Transverse colon (tissue), 4 donors: Measurements from ENCODE around the gene MFAP3L. TPM values are rescaled to one million over a fixed set of nuclear protein-coding genes. Genes with fewer than 3 reads are reported as not detected.

Experiments used
- DNase-seq: peaks from one replicate; pipeline ENCODE4 v3.0.0-alpha.2; 2019
- H3K27ac ChIP-seq, 4 donors: fragments of 200-600 bp; sonication (generic); 2 replicates each; pipeline ENCODE4 v1.5.1; 2016 to 2018; ENCODE audit warnings: inconsistent platforms in 4 of 4
- H3K27me3 ChIP-seq: fragments of 200-600 bp; sonication (generic); 2 replicates; pipeline ENCODE4 v1.5.1; 2017; ENCODE audit warnings: inconsistent platforms
- H3K36me3 ChIP-seq, 4 donors: fragments of 200-600 bp; sonication (generic); 2 replicates each; pipeline ENCODE4 v1.5.1; 2017 to 2019; ENCODE audit warnings: inconsistent platforms in 4 of 4
- H3K4me1 ChIP-seq, 4 donors: fragments of 200-600 bp; sonication (generic); 2 replicates each; pipeline ENCODE4 v1.5.1; 2017 to 2020; ENCODE audit warnings: inconsistent platforms in 4 of 4
- H3K4me3 ChIP-seq, 4 donors: fragments of 200-600 bp; sonication (generic); 1 replicate in 1 of 4; 2 replicates in 3 of 4; pipeline versions ENCODE4 v1.5.1 to v1.6.1; 2017 to 2019; ENCODE audit warnings: inconsistent platforms in 4 of 4
- H3K9me3 ChIP-seq, 2 donors: fragments of 200-600 bp; sonication (generic); 2 replicates each; pipeline ENCODE4 v1.5.1; 2017 to 2019; ENCODE audit warnings: inconsistent platforms in 2 of 2
- EP300 ChIP-seq: sonication (generic); formaldehyde crosslinking; IDR thresholded peaks from one replicate; pipeline ENCODE4 v1.6.1; 2017; ENCODE audit warnings: antibody characterized with exemption, low read depth
- POLR2A ChIP-seq: fragments of 450-650 bp; IDR thresholded peaks from one replicate; pipeline ENCODE4 v1.6.1; 2016; ENCODE audit warnings: antibody characterized with exemption, mild to moderate bottlenecking, moderate library complexity
- POLR2AphosphoS5 ChIP-seq, 3 donors: sonication (generic); formaldehyde crosslinking; IDR thresholded peaks; one replicate each; pipeline ENCODE4 v1.6.1; 2016; ENCODE audit warnings: antibody characterized with exemption in 3 of 3
- WGBS, 2 donors: methylation state at CpG; one replicate each; pipeline ENCODE4 v1.1.5; 2018; ENCODE audit warnings: low coverage in 1 of 2; 5-methylcytosine and 5-hydroxymethylcytosine counted together
- in situ Hi-C, 4 donors: fragments of 200-750 bp; cut with MboI; loops; one replicate each; pipeline versions ENCODE4 v1.15.0 to v1.15.1; 2017; ENCODE audit warnings: low sequenced_read_pairs in 3 of 4, low pct_ligation_motif_present in 1 of 4, low pct_unique_long_range_greater_than_20kb in 1 of 4
- intact Hi-C: fragments of 100-400 bp; cut with DNase I; formaldehyde crosslinking; loops from one replicate; pipeline ENCODE4 v1.15.1; 2023; ENCODE audit warnings: low total_unique reads
- total RNA-seq, 4 donors: library from RNA; depleted of rRNA; stranded (reverse); fragments of >200 nt; gene quantifications; one replicate each; pipeline ENCODE4 v1.1.0, GENCODE V29; 2016
- TF ChIP-seq, protein P1 (sequence below), 5 experiments: fragments of 200-600 bp in 3 of 5; fragments of 450-650 bp in 2 of 5; sonication (generic) in 3 of 5; IDR thresholded peaks; 1 replicate in 2 of 5; 2 replicates in 3 of 5; pipeline ENCODE4 v1.5.1; 2016 to 2017; ENCODE audit warnings: antibody characterized with exemption in 5 of 5, inconsistent platforms in 3 of 5, mild to moderate bottlenecking in 2 of 5, moderate library complexity in 1 of 5

MFAP3L gene
- total RNA-seq, 4 donors from 2014 or later, result 0.60 to 25.4 (median 3.6) TPM

DNA sequence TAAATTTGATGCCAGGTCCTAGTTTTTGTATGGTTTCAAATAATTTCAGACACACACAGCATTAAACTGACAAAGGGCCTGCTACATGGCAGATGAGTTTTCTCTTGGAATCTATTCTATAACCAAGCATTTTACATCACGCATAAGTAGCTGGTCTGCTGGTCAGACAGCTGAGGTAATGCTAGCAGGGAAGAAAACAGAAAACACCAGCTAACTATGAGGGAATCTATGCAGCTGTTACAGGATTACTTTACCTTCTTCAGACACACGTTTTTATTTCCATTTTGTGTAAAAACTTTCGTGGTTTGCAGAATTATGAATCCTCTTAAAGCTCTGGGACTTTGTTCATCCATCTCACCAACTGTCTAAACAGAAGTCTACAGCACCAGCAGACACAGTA lies 42.0 kb downstream of the MFAP3L start:
- in situ Hi-C loops, result no loop called here
- intact Hi-C loops, result no loop called here
- Histone ChIP-seq H3K4me1 (no peaks in the 10 kb centered on the region), H3K4me3 (no peak overlapping the region), H3K27me3 (no peaks in the 10 kb centered on the region), H3K27ac (no peak overlapping the region), H3K36me3 (no peaks in the 10 kb centered on the region), H3K9me3 (no peaks in the 10 kb centered on the region)
- TF ChIP-seq, protein P1, sequence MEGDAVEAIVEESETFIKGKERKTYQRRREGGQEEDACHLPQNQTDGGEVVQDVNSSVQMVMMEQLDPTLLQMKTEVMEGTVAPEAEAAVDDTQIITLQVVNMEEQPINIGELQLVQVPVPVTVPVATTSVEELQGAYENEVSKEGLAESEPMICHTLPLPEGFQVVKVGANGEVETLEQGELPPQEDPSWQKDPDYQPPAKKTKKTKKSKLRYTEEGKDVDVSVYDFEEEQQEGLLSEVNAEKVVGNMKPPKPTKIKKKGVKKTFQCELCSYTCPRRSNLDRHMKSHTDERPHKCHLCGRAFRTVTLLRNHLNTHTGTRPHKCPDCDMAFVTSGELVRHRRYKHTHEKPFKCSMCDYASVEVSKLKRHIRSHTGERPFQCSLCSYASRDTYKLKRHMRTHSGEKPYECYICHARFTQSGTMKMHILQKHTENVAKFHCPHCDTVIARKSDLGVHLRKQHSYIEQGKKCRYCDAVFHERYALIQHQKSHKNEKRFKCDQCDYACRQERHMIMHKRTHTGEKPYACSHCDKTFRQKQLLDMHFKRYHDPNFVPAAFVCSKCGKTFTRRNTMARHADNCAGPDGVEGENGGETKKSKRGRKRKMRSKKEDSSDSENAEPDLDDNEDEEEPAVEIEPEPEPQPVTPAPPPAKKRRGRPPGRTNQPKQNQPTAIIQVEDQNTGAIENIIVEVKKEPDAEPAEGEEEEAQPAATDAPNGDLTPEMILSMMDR (IDR thresholded peaks at IDR 0.05), result no peak
- no peak for TF ChIP-seq EP300
- TF ChIP-seq POLR2A, result no peak
- no peak for TF ChIP-seq POLR2AphosphoS5 (IDR thresholded peaks at IDR 0.05)
- 34 to 64% methylated on average over 2 to 3 of the region's 3 CpGs for WGBS, 2 donors
- DNase-seq, result no peak

DNA sequence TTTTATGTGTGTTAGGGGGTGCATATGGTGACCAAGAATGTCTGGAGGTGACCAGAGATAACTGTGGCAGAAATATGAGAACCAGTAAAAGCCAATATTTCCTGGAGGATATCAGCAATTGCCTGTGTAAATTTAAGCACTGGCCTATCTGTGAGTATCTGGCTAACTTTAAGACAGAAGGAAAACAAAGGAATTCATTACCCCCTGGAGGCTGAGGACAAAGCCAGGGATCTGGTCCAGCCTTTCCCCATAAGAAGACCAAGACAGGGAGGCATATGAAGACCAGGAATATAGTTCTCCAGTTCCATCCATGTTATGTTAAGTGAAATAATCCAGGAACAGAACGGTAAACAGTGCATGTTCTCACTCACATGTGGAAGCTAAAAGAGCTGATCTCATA lies 49.2 kb downstream of the MFAP3L start:
- WGBS, 2 donors, result 78 to 80% methylated on average over 1 of the region's 1 CpG
- in situ Hi-C loops (no loop called here), intact Hi-C loops (no loop called here)
- TF ChIP-seq POLR2AphosphoS5 (IDR thresholded peaks at IDR 0.05) (no peak), EP300 (no peak), POLR2A (no peak)
- TF ChIP-seq, protein P1 (IDR thresholded peaks at IDR 0.05), result no peak
- no peaks in the 10 kb centered on the region for H3K9me3 ChIP-seq
- no peaks in the 10 kb centered on the region for H3K27me3 ChIP-seq
- no peak overlapping the region for H3K4me3 ChIP-seq
- H3K4me1 ChIP-seq, result no peaks in the 10 kb centered on the region
- H3K36me3 ChIP-seq, result no peaks in the 10 kb centered on the region
- H3K27ac ChIP-seq, result no peak overlapping the region
- no peak for DNase-seq

DNA sequence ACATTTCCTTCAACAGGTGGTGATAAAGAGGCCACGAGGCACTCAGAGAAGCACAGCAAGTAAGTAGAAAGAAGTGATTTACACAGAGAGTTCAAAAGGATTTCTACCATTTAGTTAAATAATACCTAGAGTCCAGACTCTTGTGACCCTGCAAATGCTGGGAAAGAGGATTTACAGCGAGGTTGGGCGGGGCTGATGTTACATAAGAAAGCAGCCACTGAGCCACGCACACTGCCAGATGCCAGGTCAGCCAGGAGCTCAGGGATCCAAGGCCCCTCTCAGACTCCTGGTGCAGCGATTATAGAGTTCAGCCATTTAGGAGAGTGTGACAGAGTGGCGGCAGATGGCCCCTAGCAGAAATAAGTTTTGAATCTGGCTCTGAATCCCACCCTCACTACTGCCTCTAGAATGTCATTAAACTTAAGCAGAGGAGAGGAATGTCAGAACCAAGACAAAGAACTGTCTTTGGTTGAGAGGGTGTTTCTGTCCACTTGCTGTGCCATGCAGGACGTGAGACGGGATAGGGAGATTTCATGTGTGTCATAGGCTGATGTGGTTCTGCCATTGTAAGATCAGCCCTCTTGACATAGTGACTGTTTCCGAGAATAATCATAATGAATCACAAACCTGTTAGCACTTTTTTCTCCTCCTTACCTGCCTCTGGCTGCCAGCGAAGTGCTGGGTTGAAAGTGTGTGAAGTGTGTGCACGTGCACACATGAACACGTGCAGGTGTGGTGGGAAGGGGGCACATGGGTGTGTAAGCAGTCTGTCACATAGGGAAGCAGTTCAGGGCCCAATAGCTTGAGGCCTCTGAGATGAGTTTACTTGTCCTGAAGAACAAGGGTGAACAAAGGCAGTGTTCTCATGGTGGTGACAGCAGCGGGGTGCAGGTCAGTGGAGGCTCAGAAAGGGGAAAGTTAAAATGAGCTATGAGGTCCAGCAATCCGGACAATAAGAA lies 50.1 kb downstream of the MFAP3L start:
- in situ Hi-C loops, result no loop called here
- DNase-seq, result peak; percentile 55

DNA sequence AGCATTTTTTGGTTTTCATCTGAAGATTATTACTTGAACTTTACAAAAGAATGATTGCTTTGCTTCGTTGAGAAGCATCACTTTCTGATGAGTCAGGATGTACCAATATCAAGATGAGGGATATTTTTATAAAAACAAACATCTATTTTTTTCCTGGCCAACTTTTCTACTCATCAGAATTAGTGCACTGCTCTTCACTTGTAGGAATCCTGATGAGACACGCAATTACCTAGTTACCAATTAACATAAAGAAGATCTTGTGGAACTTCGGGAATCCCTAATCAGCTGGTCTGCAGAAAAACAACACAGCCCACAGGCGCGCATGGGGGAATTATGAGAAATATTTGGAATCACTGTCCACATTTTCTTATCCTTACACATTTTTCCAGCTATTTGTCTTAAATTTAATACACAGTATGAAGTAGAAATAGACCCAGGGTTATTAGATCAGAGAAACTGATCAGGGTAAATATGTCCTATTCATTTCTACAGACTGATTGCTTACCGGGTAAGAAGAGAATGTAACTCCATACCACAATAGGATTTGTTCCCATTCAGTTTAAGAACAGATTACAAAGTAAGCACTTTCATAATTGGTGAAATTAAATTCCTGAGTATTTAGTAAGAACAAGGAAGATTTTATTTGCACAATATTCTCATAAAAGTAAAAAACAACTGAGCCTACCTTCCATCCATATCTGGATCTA lies 50.9 kb downstream of the MFAP3L start:
- H3K9me3 ChIP-seq, result no peaks in the 10 kb centered on the region
- intact Hi-C loops, result no loop called here
- H3K4me1 ChIP-seq, result no peaks in the 10 kb centered on the region
- WGBS, 2 donors, result 59 to 66% methylated on average over 2 to 6 of the region's 6 CpGs
- no peak overlapping the region for H3K4me3 ChIP-seq
- no peak overlapping the region for H3K27ac ChIP-seq
- no peak for DNase-seq
- H3K36me3 ChIP-seq, result no peaks in the 10 kb centered on the region
- TF ChIP-seq EP300 (no peak), POLR2A (no peak), POLR2AphosphoS5 (IDR thresholded peaks at IDR 0.05) (no peak)
- TF ChIP-seq, protein P1 (IDR thresholded peaks at IDR 0.05), result no peak
- in situ Hi-C loops, result no loop called here
- no peaks in the 10 kb centered on the region for H3K27me3 ChIP-seq

More for the DNA sequence above, 50.1 kb downstream of the MFAP3L start:
- Histone ChIP-seq H3K9me3 (no peaks in the 10 kb centered on the region), H3K4me3 (no peak overlapping the region), H3K36me3 (no peaks in the 10 kb centered on the region), H3K27me3 (no peaks in the 10 kb centered on the region), H3K27ac (no peak overlapping the region), H3K4me1 (no peaks in the 10 kb centered on the region)
- intact Hi-C loops, result no loop called here
- TF ChIP-seq, protein P1 (IDR thresholded peaks at IDR 0.05), result no peak
- TF ChIP-seq POLR2AphosphoS5 (IDR thresholded peaks at IDR 0.05), result no peak
- no peak for TF ChIP-seq EP300
- TF ChIP-seq POLR2A, result no peak
- WGBS, 2 donors, result 64 to 83% methylated on average over 10 to 14 of the region's 14 CpGs
